GM12872 (cell line): ENCODE measurements around the gene SLC38A3.

Experiments used
- CTCF ChIP-seq: IDR thresholded peaks from 3 replicates; pipeline ENCODE4 v1.5.1; 2011; ENCODE audit warnings: low read depth, mild to moderate bottlenecking, low read length, moderate library complexity; ENCODE audit not compliant: insufficient read depth

SLC38A3 gene

GRCh38 chr3:50179710-50180109 lies 25.4 kb upstream of the SLC38A3 start:
- TF ChIP-seq CTCF: no peak

- TF ChIP-seq CTCF: no peak
Observed at GRCh38 chr3:50181985-50182384, 23.1 kb upstream of the SLC38A3 start.

- TF ChIP-seq CTCF: no peak
Observed at GRCh38 chr3:50182533-50183099, 22.5 kb upstream of the SLC38A3 start.

- no peak for TF ChIP-seq CTCF
Observed at GRCh38 chr3:50183755-50184154, 21.3 kb upstream of the SLC38A3 start.

GRCh38 chr3:50184242-50184978 lies 20.7 kb upstream of the SLC38A3 start:
- no peak for TF ChIP-seq CTCF

GRCh38 chr3:50185230-50185629 lies 19.8 kb upstream of the SLC38A3 start:
- TF ChIP-seq CTCF: no peak

GRCh38 chr3:50186096-50186495 lies 19.0 kb upstream of the SLC38A3 start:
- TF ChIP-seq CTCF: no peak
